Panc1 (cell line): ENCODE results near the gene DUSP1. TPM values are rescaled to one million over a fixed set of nuclear protein-coding genes. Genes with fewer than 3 reads are reported as not detected.

Source experiments
- ATAC-seq: fragments of 200-7000 bp; cut with Tn5 transposase; 2 replicates; pipeline ENCODE4 v1.9.1; 2020; ENCODE audit warnings: mild to moderate bottlenecking, moderate library complexity
- BruUV-seq: library from RNA; stranded (reverse); fragments of 400-500 nt; replicated peaks from 2 replicates; lab custom pipeline; 2021; lab: Mats Ljungman, UMichigan
- CTCF ChIA-PET: fragments of 300-600 bp; sonication (Branson Sonifier 250); formaldehyde crosslinking; loops from one replicate; lab custom pipeline; 2022; ENCODE audit warnings: antibody characterized with exemption; lab: Charles Lee
- POLR2A ChIA-PET: fragments of 300-600 bp; sonication (Branson Sonifier 250); formaldehyde crosslinking; loops from one replicate; lab custom pipeline; 2022; ENCODE audit warnings: antibody characterized with exemption; lab: Charles Lee
- DNase-seq: peaks from one replicate; pipeline ENCODE4 v3.0.0-alpha.2; 2010; ENCODE audit warnings: low read depth, low spot score
- H3K27ac ChIP-seq: 2 replicates; pipeline ENCODE4 v1.5.1; 2011; ENCODE audit warnings: mild to moderate bottlenecking, low read length, inconsistent platforms
- H3K27me3 ChIP-seq: fragments of 200-500 bp; sonication (Bioruptor generic); 2 replicates; pipeline ENCODE4 v1.6.0; 2014; ENCODE audit warnings: low read length, inconsistent platforms; ENCODE audit not compliant: control insufficient read depth, insufficient read depth
- H3K36me3 ChIP-seq: fragments of 200-500 bp; sonication (Bioruptor generic); 2 replicates; pipeline ENCODE4 v1.5.1; 2014; ENCODE audit warnings: inconsistent platforms, mild to moderate bottlenecking, low read length, moderate library complexity; ENCODE audit not compliant: control insufficient read depth, insufficient read depth
- H3K4me1 ChIP-seq: 2 replicates; pipeline ENCODE4 v1.5.1; 2011; ENCODE audit warnings: inconsistent platforms, mild to moderate bottlenecking, low read length, moderate library complexity; ENCODE audit not compliant: control insufficient read depth, insufficient read depth
- H3K4me3 ChIP-seq, 2 experiments: 2 replicates each; pipeline ENCODE4 v1.5.1; 2011 to 2012; ENCODE audit warnings: low read depth in 2 of 2, low read length in 2 of 2, mild to moderate bottlenecking in 2 of 2, inconsistent platforms in 1 of 2, moderate library complexity in 1 of 2
- H3K9me3 ChIP-seq: fragments of 200-500 bp; sonication (Bioruptor generic); 2 replicates; pipeline ENCODE4 v1.5.1; 2014; ENCODE audit warnings: low read depth, mild to moderate bottlenecking, inconsistent platforms, low read length, moderate library complexity; ENCODE audit not compliant: control insufficient read depth, insufficient read depth
- CTCF ChIP-seq: fragments of 450-650 bp; IDR thresholded peaks from 2 replicates; pipeline ENCODE4 v1.5.1; 2017; ENCODE audit warnings: mild to moderate bottlenecking
- POLR2AphosphoS5 ChIP-seq: IDR thresholded peaks from 2 replicates; pipeline ENCODE4 v1.6.1; 2012; ENCODE audit warnings: mild to moderate bottlenecking, low read depth, low read length, moderate library complexity
- REST ChIP-seq, 2 experiments: IDR thresholded peaks; 2 replicates each; pipeline ENCODE4 v1.6.1; 2011 to 2012; ENCODE audit warnings: low read depth in 2 of 2, control low read depth in 1 of 2, low read length in 1 of 2, mild to moderate bottlenecking in 1 of 2, moderate library complexity in 1 of 2; ENCODE audit not compliant: insufficient read depth in 1 of 2
- SIN3A ChIP-seq: IDR thresholded peaks from 2 replicates; pipeline ENCODE4 v1.6.1; 2012; ENCODE audit warnings: low read depth, mild to moderate bottlenecking, low read length, moderate library complexity, borderline replicate concordance; ENCODE audit not compliant: insufficient read depth
- TCF7L2 ChIP-seq: IDR thresholded peaks from 2 replicates; pipeline ENCODE4 v1.6.1; 2011; ENCODE audit warnings: mild to moderate bottlenecking, low read depth, low read length, inconsistent platforms
- in situ Hi-C: cut with HindIII; loops from 2 replicates; pipeline ENCODE4 v1.10.0; 2016; ENCODE audit warnings: low sequenced_read_pairs, low pct_unique_long_range_greater_than_20kb
- intact Hi-C: fragments of 100-400 bp; cut with micrococcal nuclease; formaldehyde crosslinking; loops from one replicate; pipeline ENCODE4 v1.10.0; 2022; ENCODE audit not compliant: unreplicated experiment
- total RNA-seq: library from RNA; stranded (reverse); gene quantifications from one replicate; pipeline ENCODE4 v1.2.1, GENCODE V29; 2021; ENCODE audit not compliant: unreplicated experiment

The DUSP1 gene
- total RNA-seq, 1 experiment from 2014 or later: 79.9 TPM

DNA sequence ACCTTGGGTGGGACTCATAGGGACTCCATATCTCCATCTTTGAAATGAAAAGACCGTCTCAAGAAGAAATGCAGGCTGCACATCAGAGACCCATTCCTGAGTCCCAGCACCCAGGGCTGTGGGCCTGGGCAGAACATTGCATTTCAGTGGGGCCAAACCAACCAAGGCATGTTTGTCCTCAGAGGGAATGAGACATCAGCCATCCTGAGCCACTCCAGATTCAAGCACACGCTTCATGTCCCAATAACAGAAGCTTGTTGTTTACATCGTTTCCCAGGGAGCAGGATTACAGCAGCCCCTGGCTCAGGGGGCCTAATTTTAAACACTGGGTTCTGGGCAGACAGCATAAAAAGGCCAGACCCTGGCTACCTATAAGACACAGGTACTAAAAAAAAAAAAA, 24.3 kb downstream of the DUSP1 start:
- in situ Hi-C loops: no loop called here
- ChIA-PET CTCF (no interaction called here), POLR2A (interaction anchor here (0.7 kb wide), 1 partner anchor 154 kb away, joined by 3 read pairs; no protein-coding TSS in a partner anchor)
- BruUV-seq: no TSS peak
- no peak for TF ChIP-seq SIN3A
- TF ChIP-seq CTCF: no peak
- no peak for TF ChIP-seq TCF7L2
- TF ChIP-seq REST (IDR thresholded peaks at IDR 0.05; ENCODE audit: insufficient read depth in 1 of 2, low read depth in 2 of 2, low read length in 1 of 2): no peak
- no peak for TF ChIP-seq POLR2AphosphoS5
- Histone ChIP-seq H3K9me3 (no peaks in the 10 kb centered on the region; the same call in 1 of the 2 replicates), H3K36me3 (no peaks in the 10 kb centered on the region), H3K27ac (no peak overlapping the region), H3K4me3 (no peak overlapping the region), H3K4me1 (no peaks in the 10 kb centered on the region), H3K27me3 (no peaks in the 10 kb centered on the region)
- ATAC-seq (no peak), DNase-seq (no peak)
- intact Hi-C loops: no loop called here

DNA sequence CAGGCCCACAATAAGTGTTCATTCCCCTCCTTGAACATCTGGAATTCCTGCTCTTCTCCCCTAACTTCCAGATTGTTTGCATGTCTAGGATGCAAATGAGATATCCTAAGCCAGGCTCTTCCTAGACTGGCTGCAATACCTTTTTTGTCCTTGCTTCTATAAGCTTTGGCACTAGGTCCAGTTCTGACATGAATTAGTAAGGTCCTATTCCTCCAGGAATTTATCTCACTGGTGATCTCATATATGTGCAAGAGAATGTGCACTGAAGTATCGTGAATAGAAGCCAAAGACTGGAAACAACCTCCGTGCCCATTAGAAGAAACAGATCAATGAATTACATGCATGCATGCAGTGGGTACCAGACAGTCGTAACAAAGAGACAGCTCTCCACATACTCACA, 25.2 kb downstream of the DUSP1 start:
- Histone ChIP-seq H3K27me3 (no peaks in the 10 kb centered on the region), H3K4me3 (no peak overlapping the region), H3K36me3 (no peaks in the 10 kb centered on the region), H3K27ac (no peak overlapping the region), H3K4me1 (peaks cover 5% of the 10 kb centered on the region; the same call in 1 of the 2 replicates), H3K9me3 (no peaks in the 10 kb centered on the region; the same call in 1 of the 2 replicates)
- intact Hi-C loops (no loop called here), in situ Hi-C loops (no loop called here)
- ATAC-seq: no peak
- BruUV-seq: no TSS peak
- ChIA-PET CTCF (no interaction called here), POLR2A (interaction anchor here (0.6 kb wide), 1 partner anchor 103 kb away, joined by 3 read pairs; no protein-coding TSS in a partner anchor)
- no peak for DNase-seq
- TF ChIP-seq REST (IDR thresholded peaks at IDR 0.05; ENCODE audit: insufficient read depth in 1 of 2, low read depth in 2 of 2, low read length in 1 of 2) (no peak), CTCF (no peak), TCF7L2 (no peak), POLR2AphosphoS5 (no peak), SIN3A (no peak)
